GM18951 (cell line): ENCODE results near the gene BTN1A1.

Experiments used
- POLR2A ChIP-seq: IDR thresholded peaks from 4 replicates; pipeline ENCODE4 v1.6.1; 2011; ENCODE audit warnings: mild to moderate bottlenecking; ENCODE audit not compliant: insufficient read length, insufficient read depth; ENCODE audit errors: extremely low read depth
- in situ Hi-C: fragments of 300-500 bp; cut with MboI; formaldehyde crosslinking; loops from one replicate; pipeline ENCODE4 v1.12.0; 2022; ENCODE audit warnings: low sequenced_read_pairs, mixed read lengths, inconsistent platforms; ENCODE audit not compliant: unreplicated experiment

The BTN1A1 gene

GRCh38 chr6:26470643-26471042 is 29.5 kb upstream of the BTN1A1 start:
- in situ Hi-C loops = no loop called here
- TF ChIP-seq POLR2A = no peak

- TF ChIP-seq POLR2A = no peak
- in situ Hi-C loops = no loop called here
These were observed 28.1 kb upstream of the BTN1A1 start for GRCh38 chr6:26471970-26472369.

GRCh38 chr6:26472549-26473290 is 27.4 kb upstream of the BTN1A1 start:
- TF ChIP-seq POLR2A = peak; percentile 20
- in situ Hi-C loops = no loop called here

GRCh38 chr6:26473429-26473757 is 26.7 kb upstream of the BTN1A1 start:
- no peak for TF ChIP-seq POLR2A

GRCh38 chr6:26473758-26474438 is 26.2 kb upstream of the BTN1A1 start:
- in situ Hi-C loops = no loop called here
- TF ChIP-seq POLR2A = peak; percentile 72

More at GRCh38 chr6:26473429-26473757, 26.7 kb upstream of the BTN1A1 start:
- in situ Hi-C loops = no loop called here

GRCh38 chr6:26474439-26474881 is 25.6 kb upstream of the BTN1A1 start:
- in situ Hi-C loops = no loop called here
- TF ChIP-seq POLR2A = no peak

GRCh38 chr6:26475823-26476729 is 24.0 kb upstream of the BTN1A1 start:
- TF ChIP-seq POLR2A = no peak
- in situ Hi-C loops = no loop called here

- in situ Hi-C loops = no loop called here
These were observed 23.2 kb upstream of the BTN1A1 start for GRCh38 chr6:26476896-26477295.

GRCh38 chr6:26477426-26477825 is 22.7 kb upstream of the BTN1A1 start:
- TF ChIP-seq POLR2A = no peak
- in situ Hi-C loops = no loop called here

More at GRCh38 chr6:26476896-26477295, 23.2 kb upstream of the BTN1A1 start:
- no peak for TF ChIP-seq POLR2A

GRCh38 chr6:26478100-26478984 is 21.8 kb upstream of the BTN1A1 start:
- in situ Hi-C loops = no loop called here
- TF ChIP-seq POLR2A = no peak

- in situ Hi-C loops = no loop called here
- TF ChIP-seq POLR2A = no peak
These were observed 21.2 kb upstream of the BTN1A1 start for GRCh38 chr6:26478985-26479278.

GRCh38 chr6:26482338-26482737 is 17.8 kb upstream of the BTN1A1 start:
- in situ Hi-C loops = no loop called here
- no peak for TF ChIP-seq POLR2A

- no peak for TF ChIP-seq POLR2A
- in situ Hi-C loops = no loop called here
These were observed 16.4 kb upstream of the BTN1A1 start for GRCh38 chr6:26483727-26484126.

GRCh38 chr6:26484161-26484560 is 15.9 kb upstream of the BTN1A1 start:
- in situ Hi-C loops = no loop called here
- TF ChIP-seq POLR2A = no peak
